CD4-positive, alpha-beta memory T cell (primary cell): ENCODE results near the gene STK32B. TPM values are rescaled to one million over a fixed set of nuclear protein-coding genes. Genes with fewer than 3 reads are reported as not detected.

Experiments
- CTCF ChIA-PET: fragments of 350-600 bp; sonication (Branson Sonifier 250); formaldehyde crosslinking; loops from one replicate; lab custom pipeline; 2021; ENCODE audit warnings: inconsistent platforms; ENCODE audit not compliant: partially characterized antibody; lab: Charles Lee
- POLR2A ChIA-PET: fragments of 350-600 bp; sonication (Branson Sonifier 250); formaldehyde crosslinking; loops from one replicate; lab custom pipeline; 2021; ENCODE audit not compliant: partially characterized antibody; lab: Charles Lee
- DNase-seq, 5 donors: peaks; one replicate each; pipeline versions ENCODE4 v3.0.0 to v3.0.0-alpha.2; 2020 to 2022; ENCODE audit warnings: mixed read lengths in 1 of 5
- H3K27ac ChIP-seq: one replicate; pipeline ENCODE4 v1.7.0; 2013; ENCODE audit warnings: low read depth, low read length
- H3K27me3 ChIP-seq: 2 replicates; pipeline ENCODE4 v1.7.0; 2013; ENCODE audit warnings: mild to moderate bottlenecking, low read length, moderate library complexity; ENCODE audit not compliant: insufficient read depth
- H3K36me3 ChIP-seq: 2 replicates; pipeline ENCODE4 v1.7.0; 2013; ENCODE audit warnings: mild to moderate bottlenecking, low read length, moderate library complexity; ENCODE audit not compliant: insufficient read depth
- H3K4me1 ChIP-seq: 2 replicates; pipeline ENCODE4 v1.7.0; 2013; ENCODE audit warnings: mild to moderate bottlenecking, low read length, moderate library complexity; ENCODE audit not compliant: insufficient read depth
- H3K4me3 ChIP-seq, 2 donors: one replicate each; pipeline ENCODE4 v1.7.0; 2013; ENCODE audit warnings: low read length in 2 of 2, mild to moderate bottlenecking in 1 of 2
- H3K9me3 ChIP-seq, 2 donors: one replicate each; pipeline ENCODE4 v1.7.0; 2013; ENCODE audit warnings: low read length in 2 of 2, control low read depth in 1 of 2; ENCODE audit not compliant: control insufficient read depth in 1 of 2
- H3K27ac Mint-ChIP-seq, 7 donors: one replicate each; pipeline ENCODE4 v1.8.0; 2020 to 2021; ENCODE audit warnings: mixed read lengths in 7 of 7, mild to moderate bottlenecking in 6 of 7, inconsistent platforms in 3 of 7, moderate library complexity in 3 of 7
- H3K27me3 Mint-ChIP-seq, 2 donors: one replicate each; pipeline ENCODE4 v1.8.0; 2020 to 2021; ENCODE audit warnings: mixed read lengths in 2 of 2
- H3K36me3 Mint-ChIP-seq, 2 donors: one replicate each; pipeline ENCODE4 v1.8.0; 2020 to 2021; ENCODE audit warnings: mixed read lengths in 2 of 2, inconsistent platforms in 1 of 2, mild to moderate bottlenecking in 1 of 2
- H3K4me1 Mint-ChIP-seq, 4 donors: one replicate each; pipeline ENCODE4 v1.8.0; 2020 to 2021; ENCODE audit warnings: mixed read lengths in 4 of 4, mild to moderate bottlenecking in 1 of 4
- H3K4me3 Mint-ChIP-seq, 8 donors: one replicate each; pipeline ENCODE4 v1.8.0; 2020 to 2021; ENCODE audit warnings: mixed read lengths in 8 of 8, mild to moderate bottlenecking in 7 of 8, moderate library complexity in 6 of 8, inconsistent platforms in 3 of 8
- H3K9me3 Mint-ChIP-seq, 8 donors: one replicate each; pipeline ENCODE4 v1.8.0; 2020 to 2021; ENCODE audit warnings: mixed read lengths in 8 of 8, mild to moderate bottlenecking in 5 of 8, inconsistent platforms in 3 of 8, moderate library complexity in 1 of 8
- intact Hi-C: fragments of 100-400 bp; cut with micrococcal nuclease; formaldehyde crosslinking; loops from one replicate; pipeline ENCODE4 v1.15.1; 2023
- polyA plus RNA-seq, 2 donors: library from polyadenylated mRNA; unstranded; fragments of 300-500 nt; fragmentation: Illumina TruSeq; gene quantifications; one replicate each; pipeline ENCODE4 v1.2.3, GENCODE V29; 2021
- total RNA-seq, 2 experiments: library from RNA; stranded (reverse); gene quantifications; one replicate each; pipeline ENCODE4 v1.2.3, GENCODE V29; 2021

STK32B gene
- total and polyA plus RNA-seq, 4 experiments from 2014 or later, result not detected

DNA sequence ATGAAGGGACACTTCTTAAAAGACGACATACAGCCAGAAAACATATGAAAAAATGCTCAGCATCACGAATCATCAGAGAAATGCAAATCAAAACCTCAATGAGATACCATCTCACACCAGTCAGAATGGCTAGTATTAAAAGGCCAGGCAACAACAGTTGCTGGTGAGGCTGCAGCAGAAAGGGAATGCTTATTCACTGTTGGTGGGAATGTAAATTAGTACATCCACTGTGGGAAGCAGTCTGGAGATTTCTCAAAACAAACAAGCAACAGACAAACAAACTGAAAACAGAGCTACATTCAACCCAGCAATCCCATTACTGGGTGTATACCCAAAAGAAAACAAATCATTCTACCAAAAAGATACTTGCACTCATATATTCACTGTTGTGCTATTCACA is 459.2 kb downstream of the STK32B start:
- Mint-ChIP-seq H3K4me3 (no peak overlapping the region), H3K36me3 (no peaks in the 10 kb centered on the region), H3K9me3 (peaks cover 0 to 4% (median 0%) of the 10 kb centered on the region in 8 donors), H3K27ac (no peak overlapping the region), H3K27me3 (no peaks in the 10 kb centered on the region), H3K4me1 (no peaks in the 10 kb centered on the region)
- no peaks in the 10 kb centered on the region for H3K27me3 ChIP-seq
- no peaks in the 10 kb centered on the region for H3K4me1 ChIP-seq
- no peaks in the 10 kb centered on the region for H3K36me3 ChIP-seq
- CTCF ChIA-PET, result no interaction called here
- DNase-seq, result no peak
- no peaks in the 10 kb centered on the region for H3K9me3 ChIP-seq
- H3K27ac ChIP-seq, result no peak overlapping the region
- H3K4me3 ChIP-seq, result no peak overlapping the region
- POLR2A ChIA-PET, result no interaction called here
- intact Hi-C loops, result no loop called here

GRCh38 chr4:5511791-5512190 is 460.5 kb downstream of the STK32B start:
- ChIA-PET CTCF (no interaction called here), POLR2A (no interaction called here)
- no peaks in the 10 kb centered on the region for H3K4me1 Mint-ChIP-seq
- Histone ChIP-seq H3K27me3 (no peaks in the 10 kb centered on the region), H3K4me3 (no peak overlapping the region), H3K4me1 (no peaks in the 10 kb centered on the region), H3K27ac (no peak overlapping the region), H3K9me3 (no peaks in the 10 kb centered on the region), H3K36me3 (no peaks in the 10 kb centered on the region)
- H3K36me3 Mint-ChIP-seq, result no peaks in the 10 kb centered on the region
- no peaks in the 10 kb centered on the region for H3K27me3 Mint-ChIP-seq
- no peak for DNase-seq
- no peak overlapping the region for H3K27ac Mint-ChIP-seq
- peaks cover 0 to 7% (median 0%) of the 10 kb centered on the region in 8 donors for H3K9me3 Mint-ChIP-seq
- intact Hi-C loops, result no loop called here
- no peak overlapping the region for H3K4me3 Mint-ChIP-seq

GRCh38 chr4:5515646-5516045 is 464.4 kb downstream of the STK32B start:
- H3K27ac ChIP-seq, result no peak overlapping the region
- no peaks in the 10 kb centered on the region for H3K4me1 Mint-ChIP-seq
- no peak overlapping the region for H3K4me3 Mint-ChIP-seq
- no peak overlapping the region for H3K4me3 ChIP-seq
- H3K27me3 ChIP-seq, result no peaks in the 10 kb centered on the region
- ChIA-PET POLR2A (no interaction called here), CTCF (interaction anchor here (0.6 kb wide), 1 partner anchor 187 kb away, joined by 3 read pairs; no protein-coding TSS in a partner anchor)
- peaks cover 0 to 11% (median under 1%) of the 10 kb centered on the region in 8 donors for H3K9me3 Mint-ChIP-seq
- intact Hi-C loops, result no loop called here
- no peaks in the 10 kb centered on the region for H3K4me1 ChIP-seq
- no peak overlapping the region for H3K27ac Mint-ChIP-seq
- no peaks in the 10 kb centered on the region for H3K36me3 Mint-ChIP-seq
- no peaks in the 10 kb centered on the region for H3K9me3 ChIP-seq
- no peaks in the 10 kb centered on the region for H3K27me3 Mint-ChIP-seq
- no peaks in the 10 kb centered on the region for H3K36me3 ChIP-seq
- no peak for DNase-seq

- H3K27ac Mint-ChIP-seq, result no peak overlapping the region
- Histone ChIP-seq H3K27ac (no peak overlapping the region), H3K27me3 (no peaks in the 10 kb centered on the region), H3K36me3 (no peaks in the 10 kb centered on the region), H3K4me1 (no peaks in the 10 kb centered on the region), H3K4me3 (no peak overlapping the region), H3K9me3 (no peaks in the 10 kb centered on the region)
- ChIA-PET POLR2A (no interaction called here), CTCF (no interaction called here)
- peaks cover 0 to 11% (median 4%) of the 10 kb centered on the region in 8 donors for H3K9me3 Mint-ChIP-seq
- no peaks in the 10 kb centered on the region for H3K36me3 Mint-ChIP-seq
- no peak overlapping the region for H3K4me3 Mint-ChIP-seq
- DNase-seq, result no peak
- intact Hi-C loops, result no loop called here
- H3K27me3 Mint-ChIP-seq, result no peaks in the 10 kb centered on the region
- H3K4me1 Mint-ChIP-seq, result no peaks in the 10 kb centered on the region
Measured at GRCh38 chr4:5517372-5517771, 466.1 kb downstream of the STK32B start.

- H3K9me3 ChIP-seq, result no peaks in the 10 kb centered on the region
- H3K36me3 Mint-ChIP-seq, result no peaks in the 10 kb centered on the region
- H3K9me3 Mint-ChIP-seq, result peaks cover 0 to 11% (median 3%) of the 10 kb centered on the region in 8 donors
- H3K4me3 Mint-ChIP-seq, result no peak overlapping the region
- intact Hi-C loops, result no loop called here
- H3K4me1 ChIP-seq, result no peaks in the 10 kb centered on the region
- POLR2A ChIA-PET, result no interaction called here
- no peak overlapping the region for H3K27ac ChIP-seq
- no peak for DNase-seq
- H3K27me3 Mint-ChIP-seq, result no peaks in the 10 kb centered on the region
- H3K27me3 ChIP-seq, result no peaks in the 10 kb centered on the region
- H3K4me1 Mint-ChIP-seq, result no peaks in the 10 kb centered on the region
- H3K27ac Mint-ChIP-seq, result no peak overlapping the region
- H3K4me3 ChIP-seq, result no peak overlapping the region
- H3K36me3 ChIP-seq, result no peaks in the 10 kb centered on the region
- CTCF ChIA-PET, result no interaction called here
Measured at GRCh38 chr4:5524446-5525299, 473.4 kb downstream of the STK32B start.

GRCh38 chr4:5526080-5526846 is 475.0 kb downstream of the STK32B start:
- Histone ChIP-seq H3K4me3 (no peak overlapping the region), H3K27ac (no peak overlapping the region), H3K27me3 (no peaks in the 10 kb centered on the region), H3K9me3 (no peaks in the 10 kb centered on the region), H3K4me1 (no peaks in the 10 kb centered on the region), H3K36me3 (no peaks in the 10 kb centered on the region)
- Mint-ChIP-seq H3K27ac (no peak overlapping the region), H3K4me1 (no peaks in the 10 kb centered on the region), H3K36me3 (no peaks in the 10 kb centered on the region), H3K9me3 (peaks cover 0 to 5% (median 1%) of the 10 kb centered on the region in 8 donors), H3K27me3 (no peaks in the 10 kb centered on the region), H3K4me3 (no peak overlapping the region)
- POLR2A ChIA-PET, result no interaction called here
- intact Hi-C loops, result no loop called here
- DNase-seq, result no peak
- CTCF ChIA-PET, result no interaction called here

GRCh38 chr4:5527211-5527610 is 475.9 kb downstream of the STK32B start:
- ChIA-PET POLR2A (no interaction called here), CTCF (no interaction called here)
- H3K27ac Mint-ChIP-seq, result no peak overlapping the region
- Histone ChIP-seq H3K27me3 (no peaks in the 10 kb centered on the region), H3K4me3 (no peak overlapping the region), H3K36me3 (no peaks in the 10 kb centered on the region), H3K9me3 (no peaks in the 10 kb centered on the region), H3K4me1 (no peaks in the 10 kb centered on the region), H3K27ac (no peak overlapping the region)
- no peaks in the 10 kb centered on the region for H3K36me3 Mint-ChIP-seq
- no peak for DNase-seq
- H3K4me1 Mint-ChIP-seq, result no peaks in the 10 kb centered on the region
- no peak overlapping the region for H3K4me3 Mint-ChIP-seq
- H3K9me3 Mint-ChIP-seq, result peaks cover 0 to 5% (median 1%) of the 10 kb centered on the region in 8 donors
- intact Hi-C loops, result no loop called here
- H3K27me3 Mint-ChIP-seq, result no peaks in the 10 kb centered on the region
